NCI-H2029 treated with DMSO at 0.1 percent for 48 hours (cell line): Measurements from ENCODE around the gene GGT7.
"Not testable (repeated sequence)": the region's sequence is repeated elsewhere in the genome, so short reads cannot be mapped to it uniquely, and the experiment has no call there.

Experiments used
- DNase-seq: peaks from one replicate; lab custom pipeline; 2025; lab: John Stamatoyannopoulos, UW

The GGT7 gene, protein sequence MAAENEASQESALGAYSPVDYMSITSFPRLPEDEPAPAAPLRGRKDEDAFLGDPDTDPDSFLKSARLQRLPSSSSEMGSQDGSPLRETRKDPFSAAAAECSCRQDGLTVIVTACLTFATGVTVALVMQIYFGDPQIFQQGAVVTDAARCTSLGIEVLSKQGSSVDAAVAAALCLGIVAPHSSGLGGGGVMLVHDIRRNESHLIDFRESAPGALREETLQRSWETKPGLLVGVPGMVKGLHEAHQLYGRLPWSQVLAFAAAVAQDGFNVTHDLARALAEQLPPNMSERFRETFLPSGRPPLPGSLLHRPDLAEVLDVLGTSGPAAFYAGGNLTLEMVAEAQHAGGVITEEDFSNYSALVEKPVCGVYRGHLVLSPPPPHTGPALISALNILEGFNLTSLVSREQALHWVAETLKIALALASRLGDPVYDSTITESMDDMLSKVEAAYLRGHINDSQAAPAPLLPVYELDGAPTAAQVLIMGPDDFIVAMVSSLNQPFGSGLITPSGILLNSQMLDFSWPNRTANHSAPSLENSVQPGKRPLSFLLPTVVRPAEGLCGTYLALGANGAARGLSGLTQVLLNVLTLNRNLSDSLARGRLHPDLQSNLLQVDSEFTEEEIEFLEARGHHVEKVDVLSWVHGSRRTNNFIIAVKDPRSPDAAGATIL

DNA sequence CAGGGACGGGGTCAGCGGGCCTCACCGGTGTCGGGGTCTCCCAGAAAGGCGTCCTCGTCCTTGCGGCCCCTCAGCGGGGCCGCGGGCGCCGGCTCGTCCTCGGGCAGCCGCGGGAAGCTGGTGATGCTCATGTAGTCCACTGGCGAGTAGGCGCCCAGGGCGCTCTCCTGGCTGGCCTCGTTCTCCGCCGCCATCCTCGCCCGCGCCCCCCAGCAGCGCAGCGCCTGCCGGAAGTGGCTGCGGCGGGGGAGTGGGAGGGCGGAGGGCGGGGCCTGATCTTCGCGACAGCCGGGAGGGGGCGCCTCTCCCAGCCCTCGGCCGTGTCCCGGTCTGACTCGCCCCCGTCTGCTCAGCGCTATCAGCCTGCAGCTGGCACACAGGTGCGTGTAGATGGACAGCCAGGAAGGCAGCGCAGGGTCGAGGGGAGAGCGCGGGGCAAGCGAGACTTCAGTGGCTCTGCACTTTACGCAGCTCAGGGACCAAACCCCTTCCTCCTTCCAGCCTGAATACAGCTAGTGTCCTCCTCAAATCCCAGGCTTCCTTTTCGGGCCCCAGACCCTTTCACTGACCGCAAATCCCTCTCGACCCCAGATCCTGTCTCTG is at the start of gene GGT7:
Gene GGT7, minus strand, starts transcription at position 235 of the 603 bp plus-strand sequence. Its CDS starts 41 bp downstream, at position 194.
- peak; percentile 44 for DNase-seq

DNA sequence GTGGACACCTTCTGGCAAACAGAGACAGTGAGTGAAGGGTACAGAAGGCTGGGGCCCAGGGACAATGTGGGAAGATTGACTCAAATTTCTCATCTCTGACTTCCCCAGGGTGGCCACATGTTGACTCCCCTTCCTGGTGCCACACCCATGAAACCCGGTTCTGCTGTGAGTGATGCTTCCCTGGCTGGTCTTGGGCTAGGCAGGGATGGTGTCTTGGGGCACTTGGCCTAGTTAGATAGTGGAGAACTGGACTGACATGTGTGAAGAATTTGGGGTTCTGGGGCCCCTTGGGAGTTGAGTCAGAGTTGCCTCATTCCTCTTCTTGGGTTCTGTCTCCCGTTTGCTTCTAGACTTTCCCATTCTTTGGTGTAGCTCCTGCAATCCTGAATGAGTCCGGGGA is 48.8 kb upstream of the GGT7 start:
- DNase-seq = no peak

DNA sequence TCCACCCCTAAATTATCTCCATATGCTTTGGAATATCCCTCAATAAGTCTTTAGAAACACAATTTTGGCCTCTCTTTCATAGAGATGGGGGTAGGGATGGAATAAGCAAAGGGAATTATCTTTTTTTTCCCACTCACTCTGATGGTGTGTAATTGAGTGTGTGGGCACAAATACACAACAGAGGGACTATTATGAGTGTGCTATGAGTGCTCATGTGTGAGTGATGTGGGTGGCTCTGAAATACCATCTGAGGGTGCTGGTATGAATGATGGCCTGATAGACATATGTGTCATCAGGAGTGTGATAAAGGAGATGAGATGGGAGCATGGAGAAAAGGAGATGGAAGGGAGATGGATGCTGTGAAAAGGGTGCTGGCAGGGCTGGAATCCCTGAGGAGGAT is 47.4 kb upstream of the GGT7 start:
- no peak for DNase-seq

DNA sequence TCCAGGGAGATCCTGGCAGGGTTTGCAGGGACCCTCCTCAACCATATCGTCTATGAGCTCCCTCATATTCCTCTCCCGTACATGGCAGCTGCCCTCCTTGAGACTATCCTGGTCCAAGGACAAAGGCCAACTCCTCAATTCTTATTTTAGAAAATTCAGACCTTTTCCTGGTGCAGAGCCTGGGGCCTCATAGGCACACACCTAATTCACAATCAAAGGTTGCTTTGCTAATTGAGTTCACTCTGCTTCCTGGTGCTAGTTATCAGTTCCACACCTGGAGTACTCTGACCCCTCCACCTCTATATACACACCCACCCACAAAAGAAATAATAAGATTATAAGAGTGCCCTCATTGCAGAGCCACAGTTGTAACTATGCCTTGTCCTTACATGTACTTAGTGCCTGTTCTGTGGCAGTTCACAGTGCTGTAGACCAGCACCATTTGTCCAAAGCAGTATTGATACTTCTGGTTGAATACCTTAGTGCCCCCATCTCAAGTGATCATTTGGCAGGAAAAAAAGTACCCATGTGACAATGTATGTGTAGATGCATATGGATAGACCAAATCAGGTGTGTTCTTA is 44.2 kb upstream of the GGT7 start:
- no peak for DNase-seq

DNA sequence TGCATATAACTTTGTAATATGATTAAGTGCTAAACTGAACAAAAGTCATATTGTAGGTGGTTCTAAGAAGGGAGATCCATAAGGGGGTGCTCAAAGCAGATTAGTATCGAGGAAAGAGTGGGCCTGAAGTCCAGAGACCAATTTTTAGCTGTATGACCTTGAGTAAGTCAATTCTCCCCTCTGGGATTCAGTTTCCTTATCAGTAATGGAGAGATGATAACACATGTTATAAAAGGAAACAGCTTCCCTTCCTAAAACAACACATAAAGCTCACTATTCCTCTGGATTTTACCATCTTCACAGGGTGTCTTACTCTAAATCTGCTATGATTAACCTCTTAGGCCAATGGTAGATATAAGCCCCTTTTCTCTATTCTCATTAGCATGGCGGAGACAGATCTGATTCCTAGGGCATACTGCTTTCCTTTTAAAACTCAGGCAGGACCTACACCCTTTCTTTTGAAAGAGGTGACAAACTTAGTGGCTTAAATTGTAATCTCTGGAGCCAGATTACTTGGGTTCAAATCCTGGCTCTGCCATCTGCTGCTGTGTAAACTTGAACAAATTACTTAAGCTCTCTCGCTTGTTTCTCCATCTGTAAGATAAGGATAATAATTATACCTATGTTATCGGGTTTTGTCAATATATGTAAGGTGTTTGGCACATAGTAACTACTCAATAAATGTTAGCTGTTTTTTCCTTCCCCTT is 43.2 kb upstream of the GGT7 start:
- DNase-seq = no peak

DNA sequence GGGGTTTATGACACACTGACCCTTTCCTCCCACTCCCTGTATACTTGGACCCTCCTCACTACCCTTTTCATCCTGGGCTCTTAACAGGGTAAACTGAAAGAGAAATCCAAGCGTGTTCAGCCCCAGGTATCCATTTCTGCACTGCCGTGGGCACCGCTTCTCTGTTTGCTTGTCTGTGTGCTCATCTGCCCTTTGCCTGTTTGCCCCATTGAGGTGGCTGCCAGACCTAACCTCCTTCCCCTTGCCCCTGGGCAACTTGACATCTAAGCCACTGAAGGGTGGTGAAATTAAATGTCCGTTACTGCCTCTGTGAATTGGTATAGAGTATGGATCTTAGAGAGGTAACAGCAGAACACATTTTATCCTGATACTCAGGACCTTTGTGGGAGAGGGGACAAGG is 42.5 kb upstream of the GGT7 start:
- no peak for DNase-seq

DNA sequence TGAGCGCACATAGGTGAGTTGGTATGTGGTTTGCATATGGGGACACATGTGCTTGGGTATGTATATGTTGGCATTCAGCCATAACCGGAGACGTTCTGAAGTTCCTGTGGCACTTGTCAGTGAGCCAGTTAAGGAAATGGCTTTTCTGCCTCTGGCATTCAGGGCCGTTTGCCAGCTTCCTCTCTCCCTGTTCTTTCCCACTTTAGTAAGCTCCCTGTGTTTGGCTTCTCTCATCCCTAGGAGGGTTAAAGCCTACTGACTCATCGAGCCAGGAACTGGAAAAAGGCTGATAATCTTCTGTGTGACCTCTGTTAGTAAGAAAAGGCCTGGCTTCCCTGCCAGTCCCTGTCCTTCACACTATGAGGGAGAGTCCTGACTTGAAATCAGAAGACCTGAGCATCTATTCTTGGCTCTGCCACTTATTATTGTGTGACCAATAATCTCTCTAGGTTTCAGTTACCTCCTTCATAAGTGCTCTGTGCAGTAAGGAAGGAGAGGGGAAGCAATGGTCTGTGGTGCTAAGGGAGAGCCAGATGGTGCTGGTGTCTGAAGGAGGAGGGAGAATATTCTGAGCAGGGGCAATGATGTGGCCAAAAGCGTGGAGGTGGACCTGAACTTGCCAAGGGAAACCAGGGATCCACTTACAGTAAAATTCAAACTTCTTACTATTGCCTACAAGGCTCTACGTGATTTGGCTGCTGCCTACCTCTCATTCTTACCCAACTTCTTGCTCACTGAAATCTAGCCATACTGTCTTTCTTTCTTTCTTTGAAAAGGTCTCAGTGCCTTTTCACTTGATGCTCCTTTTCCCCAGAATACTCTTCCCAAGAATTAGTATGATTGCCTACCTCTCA is 35.2 kb upstream of the GGT7 start:
- peak; percentile 71 for DNase-seq

DNA sequence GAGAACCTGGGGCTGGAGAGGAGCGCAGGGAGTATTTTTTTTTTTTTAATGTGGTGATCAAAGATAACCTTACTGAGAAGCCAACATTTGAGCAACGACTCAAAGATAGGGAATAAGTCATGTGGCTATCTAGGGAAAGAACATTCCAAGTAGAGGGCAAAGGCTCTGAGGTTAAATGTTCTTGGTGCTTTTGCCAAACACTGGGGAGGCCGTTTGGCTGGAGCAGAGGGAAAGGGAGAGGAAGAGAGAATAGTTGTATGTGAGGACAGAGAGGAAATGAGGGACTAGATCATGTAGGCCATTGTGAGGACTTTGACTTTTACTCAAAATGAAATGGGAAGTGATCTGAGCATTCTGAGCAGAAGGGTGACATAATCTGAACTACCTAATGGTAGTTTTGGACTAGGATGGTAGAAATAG is 31.6 kb upstream of the GGT7 start:
- no peak for DNase-seq

DNA sequence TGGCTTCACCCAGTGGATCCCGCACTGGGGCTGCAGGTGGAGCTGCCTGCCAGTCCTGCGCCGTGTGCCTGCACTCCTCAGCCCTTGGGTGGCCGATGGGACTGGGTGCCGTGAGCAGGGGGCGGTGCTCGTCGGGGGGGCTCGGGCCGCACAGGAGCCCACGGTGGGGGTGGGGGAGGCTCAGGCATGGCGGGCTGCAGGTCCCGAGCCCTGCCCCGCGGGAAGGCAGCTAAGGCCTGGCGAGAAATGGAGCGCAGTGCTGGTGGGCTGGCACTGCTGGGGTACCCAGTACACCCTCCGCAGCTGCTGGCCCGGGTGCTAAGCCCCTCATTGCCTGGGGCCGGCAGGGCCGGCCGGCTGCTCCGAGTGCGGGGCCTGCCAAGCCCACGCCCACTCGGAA is 26.1 kb upstream of the GGT7 start:
- DNase-seq = not testable (repeated sequence)

DNA sequence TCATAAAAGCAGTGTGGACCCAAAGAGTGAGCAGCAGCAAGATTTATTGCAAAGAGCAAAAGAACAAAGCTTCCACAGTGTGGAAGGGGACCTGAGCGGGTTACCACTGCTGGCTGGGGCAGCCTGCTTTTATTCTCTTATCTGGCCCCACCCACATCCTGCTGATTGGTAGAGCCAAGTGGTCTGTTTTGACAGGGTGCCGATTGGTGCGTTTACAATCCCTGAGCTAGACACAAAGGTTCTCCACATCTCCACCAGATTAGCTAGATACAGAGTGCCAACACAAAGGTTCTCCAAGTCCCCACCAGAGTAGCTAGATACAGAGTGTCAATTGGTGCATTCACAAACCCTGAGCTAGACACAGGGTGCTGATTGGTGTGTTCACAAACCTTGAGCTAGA is 25.5 kb upstream of the GGT7 start:
- DNase-seq = not testable (repeated sequence)

DNA sequence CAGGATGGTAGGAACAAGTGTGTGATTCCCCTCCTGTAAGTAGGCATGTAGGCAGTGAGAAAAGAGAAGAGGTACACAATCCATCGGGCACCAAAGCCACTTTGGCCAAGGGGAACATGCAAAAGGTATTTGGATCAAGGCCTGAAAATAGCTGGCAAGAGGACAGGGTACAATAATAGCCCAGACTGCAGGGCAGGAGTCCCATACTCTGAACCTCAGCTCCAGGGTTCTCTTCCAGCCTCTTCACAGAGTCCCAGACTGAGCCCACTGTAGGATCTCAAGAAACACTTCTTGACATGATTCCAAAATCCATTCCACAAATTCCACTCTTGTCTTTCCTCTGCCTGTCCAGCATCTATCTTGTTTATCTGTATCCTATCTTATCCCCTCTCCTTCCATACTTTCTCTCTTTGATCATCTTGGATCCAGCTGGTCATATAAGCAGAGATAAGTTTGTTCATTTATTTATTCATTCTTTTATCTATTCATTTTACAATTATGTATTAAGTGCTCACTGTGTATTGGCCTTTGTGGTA is 23.5 kb upstream of the GGT7 start:
- no peak for DNase-seq

DNA sequence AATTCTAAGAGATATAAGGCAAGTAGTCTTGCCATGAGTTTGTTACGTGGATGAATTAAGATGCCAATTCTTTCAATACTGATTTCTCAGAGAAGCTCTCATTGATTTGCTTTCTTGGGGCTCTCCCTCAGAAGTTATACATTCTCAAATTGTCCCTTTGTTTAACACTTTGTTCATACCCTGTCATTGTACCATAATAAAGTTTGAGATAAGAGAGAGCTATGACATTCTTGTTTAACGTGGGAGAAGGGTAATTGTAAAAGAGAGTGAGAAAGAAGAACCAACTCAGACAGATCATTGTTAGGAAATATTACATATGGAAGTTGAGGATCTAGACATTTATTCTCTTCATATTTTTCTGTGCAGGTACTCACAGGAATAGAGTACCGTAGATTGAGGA is 22.8 kb upstream of the GGT7 start:
- DNase-seq = no peak

DNA sequence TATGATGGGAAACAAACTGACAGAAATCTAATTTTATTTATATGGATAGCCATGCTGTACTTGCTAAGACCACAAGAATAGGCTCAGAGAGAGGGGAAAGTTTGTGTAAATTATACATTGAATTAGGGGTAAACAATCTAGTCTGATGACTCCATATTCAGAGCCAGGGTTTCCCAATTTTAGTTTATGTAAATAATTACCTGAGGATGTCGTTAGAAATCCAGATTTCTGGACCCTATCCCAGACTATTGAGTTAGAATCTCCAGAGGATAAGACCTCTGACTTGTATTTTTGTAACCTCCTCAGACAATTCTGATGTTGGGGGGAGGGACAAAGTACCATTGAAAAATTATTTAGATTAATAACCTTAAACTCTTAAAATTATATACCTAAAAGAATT is 22.1 kb upstream of the GGT7 start:
- DNase-seq = no peak

DNA sequence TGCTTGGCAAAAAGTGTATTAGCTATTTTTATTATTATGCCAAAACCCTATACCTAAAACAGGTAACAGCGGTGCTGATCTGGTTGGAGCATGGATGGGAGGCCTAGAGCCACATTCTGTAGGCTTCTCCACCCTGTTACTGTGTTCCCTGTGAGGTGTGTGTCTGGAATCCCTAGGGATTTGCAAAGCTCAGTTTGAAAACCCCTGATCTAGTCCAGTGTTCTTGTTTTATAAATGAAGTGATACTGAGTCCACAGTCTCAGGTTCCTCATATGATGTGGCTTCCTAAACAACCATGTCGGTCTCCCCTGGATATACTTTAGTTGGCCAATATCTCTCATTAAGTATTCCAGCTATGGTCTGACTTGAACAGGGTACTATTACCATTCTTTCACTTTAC is 20.0 kb upstream of the GGT7 start:
- DNase-seq = no peak

DNA sequence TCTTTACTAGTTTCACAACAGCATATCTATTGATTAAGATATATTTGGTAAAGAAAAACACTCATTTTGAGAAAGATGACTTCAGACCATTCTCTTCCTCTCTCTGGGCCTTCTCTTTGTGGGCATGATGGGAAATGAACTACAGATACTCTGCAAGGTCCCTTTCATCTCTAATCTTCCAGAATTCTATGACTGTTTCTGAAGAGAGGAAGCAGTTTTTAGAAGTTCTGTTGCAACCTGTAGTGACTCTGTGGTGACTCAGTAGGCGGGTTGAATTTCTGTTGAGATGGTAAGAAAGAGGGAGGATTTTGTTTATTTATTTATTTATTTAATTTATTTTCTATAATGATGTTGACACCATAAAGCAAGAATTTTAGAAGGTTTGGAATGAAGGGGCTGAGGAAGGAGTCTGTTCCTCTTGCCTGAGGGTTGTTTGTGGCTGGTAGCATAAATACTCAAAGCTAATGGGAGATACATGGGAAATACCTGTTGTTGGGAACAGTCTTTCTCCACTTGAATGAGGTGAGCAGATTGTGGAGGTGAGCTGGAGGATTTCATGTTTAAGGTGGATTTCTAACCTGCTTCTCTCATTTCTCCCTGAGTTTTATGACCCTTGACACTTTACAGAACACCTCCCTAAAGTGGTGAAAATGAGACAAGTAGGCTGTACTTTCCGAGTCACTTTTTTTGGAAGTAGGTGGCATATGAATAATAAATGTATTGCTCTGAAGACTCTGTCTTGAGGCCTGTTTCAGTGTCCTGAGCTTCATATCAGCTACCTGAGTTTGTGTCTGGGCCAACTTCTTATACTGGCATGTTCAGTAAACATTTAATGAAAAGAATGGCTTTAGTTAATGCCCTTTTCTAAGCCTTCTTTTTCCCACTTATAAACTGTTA is 18.8 kb upstream of the GGT7 start:
- DNase-seq = no peak

DNA sequence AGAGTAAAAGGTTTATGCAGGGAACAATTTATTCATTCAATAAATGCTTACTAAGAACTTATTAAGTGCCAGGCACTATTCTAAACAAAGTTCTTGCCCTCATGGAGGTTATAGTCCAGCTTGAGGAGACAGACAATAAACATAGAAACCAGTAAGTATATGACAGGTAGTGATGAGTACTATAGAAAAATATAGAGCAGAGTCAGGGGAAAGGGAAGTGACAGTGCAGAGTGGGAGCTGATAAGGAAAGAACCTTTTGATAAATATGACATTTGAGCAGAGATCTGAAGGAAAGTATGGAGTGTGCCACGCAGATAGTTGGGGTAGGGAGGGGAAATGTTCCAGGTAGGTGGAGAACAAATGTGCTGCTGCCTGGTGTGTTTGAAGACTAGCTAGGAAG is 15.8 kb upstream of the GGT7 start:
- no peak for DNase-seq

DNA sequence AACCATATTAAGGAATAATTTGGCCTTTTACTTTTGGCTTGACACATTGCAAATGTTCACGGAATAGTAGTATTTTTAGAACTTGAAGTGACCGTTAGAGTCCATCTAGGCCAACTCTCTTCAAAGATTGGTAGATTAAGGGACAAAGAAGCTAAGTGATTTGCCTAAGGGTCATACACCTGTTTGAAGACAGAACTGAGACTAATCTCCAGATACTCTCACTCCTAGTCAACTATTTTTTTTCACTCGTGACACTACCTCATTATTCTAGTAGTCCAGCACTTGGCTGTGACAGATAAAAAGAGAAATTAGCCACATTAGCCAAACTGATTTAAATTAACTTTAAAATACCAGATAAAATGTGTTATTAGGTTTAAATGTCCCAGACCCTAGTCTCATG is 14.4 kb upstream of the GGT7 start:
- DNase-seq = no peak

DNA sequence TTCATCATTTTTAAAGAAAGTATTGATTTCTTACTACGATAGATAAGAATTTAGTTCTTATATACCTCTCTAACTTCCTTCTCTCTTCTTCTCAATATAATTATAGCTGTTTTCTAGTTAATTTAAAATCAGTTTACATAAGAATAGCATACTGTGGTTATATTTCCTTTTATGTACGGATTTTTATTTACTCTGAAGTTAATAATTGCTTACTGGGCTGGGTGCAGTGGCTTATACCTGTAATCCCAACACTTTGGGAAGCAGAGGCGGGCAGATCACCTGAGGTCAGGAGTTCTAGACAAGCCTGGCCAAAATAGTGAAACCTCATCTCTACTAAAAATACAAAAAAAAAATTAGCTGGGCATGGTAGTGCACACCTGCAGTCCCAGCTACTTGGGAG is 13.5 kb upstream of the GGT7 start:
- no peak for DNase-seq

DNA sequence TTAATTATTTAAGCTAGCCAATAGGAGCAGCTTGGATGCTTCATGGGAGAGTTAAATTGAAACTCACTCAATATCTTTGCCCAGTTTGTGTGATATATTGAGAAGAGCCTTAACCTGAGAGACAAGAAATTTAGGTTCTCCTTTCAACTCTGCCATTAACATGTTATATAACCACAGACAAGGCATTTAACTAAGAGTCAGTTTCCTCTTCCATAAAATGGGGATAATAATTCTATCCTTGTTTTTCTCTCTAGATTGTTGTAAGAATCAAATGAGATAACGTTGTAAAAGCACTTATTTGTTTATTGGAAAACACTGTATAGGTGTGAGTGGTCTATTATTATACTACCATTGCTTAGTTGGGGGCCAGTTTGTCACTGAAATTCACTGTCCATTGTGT is 11.6 kb upstream of the GGT7 start:
- no peak for DNase-seq

DNA sequence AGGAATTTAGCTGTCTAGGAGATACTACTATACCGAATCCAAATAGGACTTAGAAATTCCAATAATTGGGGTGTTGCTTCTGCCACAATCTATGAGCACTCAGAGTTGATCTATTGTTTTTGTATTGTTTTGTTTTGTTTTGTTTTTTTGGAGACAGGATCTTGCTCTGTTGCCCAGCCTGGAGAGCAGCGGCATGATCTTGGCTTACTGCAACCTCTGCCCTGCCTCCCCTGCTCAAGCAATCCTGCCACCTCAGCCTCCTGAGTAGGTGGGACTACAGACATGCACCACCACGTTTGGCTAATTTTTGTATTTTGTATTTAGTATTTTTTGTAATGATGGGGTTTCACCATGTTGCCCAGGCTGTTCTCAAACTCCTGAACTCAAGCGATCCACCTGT is 11.2 kb upstream of the GGT7 start:
- no peak for DNase-seq
